HFFc6 (cell line): ENCODE results near the gene ZNF428. TPM values are rescaled to one million over a fixed set of nuclear protein-coding genes. Genes with fewer than 3 reads are reported as not detected.

ENCODE experiments used
- DNase-seq: peaks from one replicate; pipeline ENCODE4 v3.0.0-alpha.2; 2018
- H3K27ac Mint-ChIP-seq: 2 replicates; pipeline ENCODE4 v1.8.0; 2020; ENCODE audit warnings: mild to moderate bottlenecking, mixed read lengths
- H3K27me3 Mint-ChIP-seq: 2 replicates; pipeline ENCODE4 v1.8.0; 2021; ENCODE audit warnings: mild to moderate bottlenecking, moderate library complexity, mixed read lengths; ENCODE audit not compliant: insufficient read depth
- H3K36me3 Mint-ChIP-seq: 2 replicates; pipeline ENCODE4 v1.8.0; 2021; ENCODE audit warnings: low read depth, mixed read lengths
- H3K4me1 Mint-ChIP-seq: 2 replicates; pipeline ENCODE4 v1.8.0; 2020; ENCODE audit warnings: low read depth, mixed read lengths
- H3K4me3 Mint-ChIP-seq: 2 replicates; pipeline ENCODE4 v1.8.0; 2020; ENCODE audit warnings: mild to moderate bottlenecking, moderate library complexity, mixed read lengths
- H3K9me3 Mint-ChIP-seq: 2 replicates; pipeline ENCODE4 v1.8.0; 2020; ENCODE audit warnings: mild to moderate bottlenecking, mixed read lengths
- CTCF ChIP-seq: fragments of 200-600 bp; sonication (generic); IDR thresholded peaks from 2 replicates; pipeline ENCODE4 v1.5.0; 2021; ENCODE audit warnings: antibody characterized with exemption, mild to moderate bottlenecking
- total RNA-seq, 6 experiments: library from RNA; stranded (reverse); fragmentation: NEBNext Ultra II Directional; extraction: Animal tissue kit (Norgen Biotek cat#: 25700); gene quantifications; 2 replicates in 1 of 6; 3 replicates in 5 of 6; pipeline ENCODE4 v1.2.3, GENCODE V29; 2021

The ZNF428 gene
- total RNA-seq, 6 experiments from 2014 or later = 32.2 to 42.2 (median 37.3) TPM

- H3K27me3 Mint-ChIP-seq = peaks cover 3% of the 10 kb centered on the region
- H3K27ac Mint-ChIP-seq = no peak overlapping the region
- no peak overlapping the region for H3K4me3 Mint-ChIP-seq
- DNase-seq = no peak
- peaks cover 19% of the 10 kb centered on the region for H3K36me3 Mint-ChIP-seq
- no peaks in the 10 kb centered on the region for H3K9me3 Mint-ChIP-seq
- peaks cover 21% of the 10 kb centered on the region for H3K4me1 Mint-ChIP-seq
- no peak for TF ChIP-seq CTCF
Observed at GRCh38 chr19:43616306-43616705, 3.1 kb downstream of the ZNF428 start.

- H3K27me3 Mint-ChIP-seq = no peaks in the 10 kb centered on the region; the same call in 1 of the 2 replicates
- TF ChIP-seq CTCF = 0 out of 2 replicates have a peak, but pooled peaks have one; percentile 22
- H3K9me3 Mint-ChIP-seq = no peaks in the 10 kb centered on the region
- DNase-seq = no peak
- H3K36me3 Mint-ChIP-seq = peaks cover 19% of the 10 kb centered on the region
- H3K4me3 Mint-ChIP-seq = no peak overlapping the region
- no peak overlapping the region for H3K27ac Mint-ChIP-seq
- peaks cover 12% of the 10 kb centered on the region for H3K4me1 Mint-ChIP-seq
Observed at GRCh38 chr19:43612374-43612773, 7.1 kb downstream of the ZNF428 start.

- Mint-ChIP-seq H3K27ac (peak within 1 kb of the TSS; percentile 38; the same call in 1 of the 2 replicates), H3K4me3 (no peak within 1 kb of the TSS), H3K9me3 (no peaks in the 10 kb centered on the region), H3K4me1 (peaks cover 12% of the 10 kb centered on the region), H3K36me3 (peaks cover 19% of the 10 kb centered on the region), H3K27me3 (no peaks in the 10 kb centered on the region; the same call in 1 of the 2 replicates)
- TF ChIP-seq CTCF = no peak
- DNase-seq = no peak
Observed at GRCh38 chr19:43611788-43612187, 7.6 kb downstream of the ZNF428 start, which contains the start of gene SRRM5. Gene SRRM5 (plus strand): TSS chr19:43612088. CDS start chr19:43612122, 34 bp downstream.

- Mint-ChIP-seq H3K9me3 (no peaks in the 10 kb centered on the region), H3K4me1 (peaks cover 12% of the 10 kb centered on the region), H3K27me3 (peaks cover under 1% of the 10 kb centered on the region; the same call in 1 of the 2 replicates), H3K27ac (peak overlapping the region; percentile 38), H3K4me3 (no peak overlapping the region), H3K36me3 (peaks cover 19% of the 10 kb centered on the region)
- peak; percentile 11 for DNase-seq
- no peak for TF ChIP-seq CTCF
Observed at GRCh38 chr19:43610493-43610892, 8.9 kb downstream of the ZNF428 start.

- H3K4me3 Mint-ChIP-seq = no peak overlapping the region
- no peak for TF ChIP-seq CTCF
- H3K36me3 Mint-ChIP-seq = peaks cover 19% of the 10 kb centered on the region
- no peaks in the 10 kb centered on the region for H3K9me3 Mint-ChIP-seq
- peaks cover 12% of the 10 kb centered on the region for H3K4me1 Mint-ChIP-seq
- peaks cover 1% of the 10 kb centered on the region; the same call in 1 of the 2 replicates for H3K27me3 Mint-ChIP-seq
- no peak overlapping the region for H3K27ac Mint-ChIP-seq
- no peak for DNase-seq
Observed at GRCh38 chr19:43609872-43610271, 9.6 kb downstream of the ZNF428 start.
